ENCODE measurements around the gene MINDY1.

The MINDY1 gene

GRCh38 chr1:150967936-150968335, 38.8 kb downstream of the MINDY1 start:
- no peak for TF ChIP-seq CTCF (IDR thresholded peaks at IDR 0.05; ENCODE audit: low read depth, low read length, missing control alignments)
- H3K4me3 ChIP-seq (ENCODE audit: low read depth, low read length) = no peak overlapping the region
- DNase-seq (ENCODE audit: low read depth) = no peak

- H3K4me3 ChIP-seq (ENCODE audit: low read depth, low read length) = no peak overlapping the region
- no peak for TF ChIP-seq CTCF (IDR thresholded peaks at IDR 0.05; ENCODE audit: low read depth, low read length, missing control alignments)
- no peak for DNase-seq (ENCODE audit: low read depth)
Measured at GRCh38 chr1:150966011-150966410, 40.7 kb downstream of the MINDY1 start.

- no peak for TF ChIP-seq CTCF (IDR thresholded peaks at IDR 0.05; ENCODE audit: low read depth, low read length, missing control alignments)
- DNase-seq (ENCODE audit: low read depth) = no peak
- no peak overlapping the region for H3K4me3 ChIP-seq (ENCODE audit: low read depth, low read length)
Measured at GRCh38 chr1:150965605-150966004, 41.1 kb downstream of the MINDY1 start.

GRCh38 chr1:150964164-150964489, 42.6 kb downstream of the MINDY1 start:
- TF ChIP-seq CTCF (IDR thresholded peaks at IDR 0.05; ENCODE audit: low read depth, low read length, missing control alignments) = no peak
- no peak overlapping the region for H3K4me3 ChIP-seq (ENCODE audit: low read depth, low read length)
- DNase-seq (ENCODE audit: low read depth) = no peak

- no peak overlapping the region for H3K4me3 ChIP-seq (ENCODE audit: low read depth, low read length)
- DNase-seq (ENCODE audit: low read depth) = no peak
- TF ChIP-seq CTCF (IDR thresholded peaks at IDR 0.05; ENCODE audit: low read depth, low read length, missing control alignments) = no peak
Measured at GRCh38 chr1:150963321-150964163, 43.2 kb downstream of the MINDY1 start.

- no peak for TF ChIP-seq CTCF (IDR thresholded peaks at IDR 0.05; ENCODE audit: low read depth, low read length, missing control alignments)
- no peak for DNase-seq (ENCODE audit: low read depth)
- no peak overlapping the region for H3K4me3 ChIP-seq (ENCODE audit: low read depth, low read length)
Measured at GRCh38 chr1:150961756-150962155, 44.9 kb downstream of the MINDY1 start.

GRCh38 chr1:150960646-150961045, 46.1 kb downstream of the MINDY1 start:
- no peak overlapping the region for H3K4me3 ChIP-seq (ENCODE audit: low read depth, low read length)
- no peak for DNase-seq (ENCODE audit: low read depth)
- no peak for TF ChIP-seq CTCF (IDR thresholded peaks at IDR 0.05; ENCODE audit: low read depth, low read length, missing control alignments)
